ENCODE results near the gene ZCCHC24.

Gene ZCCHC24

DNA sequence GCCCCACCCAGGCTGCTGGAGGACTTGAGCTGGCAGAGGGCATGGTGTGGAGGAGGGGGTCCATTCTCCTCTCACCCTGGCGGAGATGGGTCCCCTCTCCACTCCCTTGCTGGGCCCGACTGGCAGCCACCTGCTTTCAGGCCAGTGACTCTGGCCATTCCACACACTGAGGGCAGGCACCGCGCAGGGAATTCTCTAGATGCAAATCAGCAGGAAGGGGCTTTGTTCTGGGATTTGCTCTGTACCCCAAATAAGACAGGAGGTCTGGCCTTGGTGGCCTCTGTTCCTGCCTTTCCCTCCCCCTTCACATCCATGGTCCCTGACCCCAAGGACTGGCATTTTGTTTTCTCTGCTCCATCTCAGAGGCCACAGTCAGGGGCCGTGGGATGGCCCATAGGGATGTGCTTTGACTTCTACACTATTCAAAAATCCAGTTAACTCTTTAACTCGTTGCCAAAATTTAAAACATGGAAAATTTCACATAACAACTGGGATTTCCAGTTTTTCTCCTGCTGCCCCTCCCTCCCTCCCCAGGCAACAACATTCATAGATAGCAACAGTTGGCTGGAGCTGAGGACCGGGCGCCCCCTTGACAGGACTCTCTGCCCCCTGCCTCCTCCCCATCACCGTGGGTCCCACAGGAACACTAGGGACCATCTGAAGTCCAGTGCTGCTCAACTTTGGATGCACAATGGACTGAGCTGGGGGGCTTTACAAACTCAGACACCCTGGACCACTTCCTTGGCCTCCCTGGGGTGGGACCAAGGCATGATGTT lies 64.3 kb downstream of the ZCCHC24 start:
- DNase-seq: no peak

DNA sequence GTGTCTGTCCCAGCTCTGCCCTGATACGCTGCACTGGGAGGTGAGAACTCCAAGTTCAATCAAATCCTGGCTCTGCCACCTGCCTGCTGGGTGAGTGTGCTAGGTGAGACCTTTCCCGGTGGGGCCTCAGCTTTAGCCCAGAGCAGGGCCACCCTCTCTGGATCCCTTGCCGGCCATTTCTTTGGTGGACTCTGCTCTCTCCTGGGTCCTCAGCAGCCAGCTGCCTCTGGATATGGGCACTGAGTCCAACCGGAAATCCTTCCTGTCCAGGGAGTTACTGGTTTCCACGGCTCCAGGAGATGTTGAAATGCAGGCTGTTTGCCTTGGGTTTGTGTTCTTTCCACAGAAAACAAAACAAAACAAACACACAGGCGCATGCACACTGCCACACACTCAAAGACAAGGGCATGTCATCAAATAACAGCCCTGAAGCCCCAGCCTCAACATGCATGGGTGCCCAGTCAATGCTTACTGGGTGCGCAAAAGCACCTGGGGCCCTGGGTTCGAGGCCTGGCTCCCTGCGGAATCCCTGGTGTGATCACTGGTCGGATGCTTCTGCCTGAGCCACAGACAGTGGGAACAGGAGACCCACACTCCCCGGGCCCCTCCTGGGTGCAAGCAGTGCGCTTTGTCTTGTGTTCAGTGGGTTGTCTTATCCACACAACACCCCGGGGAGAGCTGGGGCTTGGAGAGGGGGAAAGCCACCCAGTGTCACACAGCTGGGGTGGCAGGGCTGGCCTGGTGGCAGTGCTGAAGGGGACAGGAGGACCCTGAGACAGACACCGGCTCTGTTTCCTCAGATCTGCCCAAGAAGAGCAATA lies 65.1 kb downstream of the ZCCHC24 start:
- no peak for DNase-seq

DNA sequence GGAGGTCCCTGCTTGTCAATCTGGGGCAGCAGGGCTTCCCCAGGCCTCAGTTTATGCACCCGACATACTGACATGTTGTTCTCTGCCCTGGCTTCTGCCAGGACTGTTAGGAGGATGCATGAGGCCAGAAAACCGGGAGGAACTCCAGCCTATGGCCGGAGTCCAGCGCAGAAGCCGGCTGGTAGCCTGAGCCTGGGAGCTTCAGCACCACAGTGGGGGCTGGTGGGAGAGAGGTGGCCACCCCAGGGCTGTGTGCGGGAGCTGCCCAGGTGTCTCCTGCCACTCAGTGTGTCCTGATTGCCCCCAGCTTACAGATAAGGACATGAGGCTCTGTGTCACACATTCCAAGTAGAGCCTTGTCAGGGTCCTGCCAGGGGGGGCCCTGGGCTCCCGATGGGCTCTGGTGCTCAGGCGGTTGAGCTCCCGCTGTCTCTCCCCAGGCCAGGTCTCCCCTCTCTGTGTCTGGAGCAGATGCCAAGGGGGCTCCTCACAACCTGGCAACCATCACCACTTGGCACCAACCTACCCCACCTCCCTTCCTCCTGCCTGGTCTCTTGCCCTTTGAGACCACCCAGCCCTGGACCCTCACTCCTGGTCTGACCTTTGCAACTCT lies 65.8 kb downstream of the ZCCHC24 start:
- no peak for DNase-seq

DNA sequence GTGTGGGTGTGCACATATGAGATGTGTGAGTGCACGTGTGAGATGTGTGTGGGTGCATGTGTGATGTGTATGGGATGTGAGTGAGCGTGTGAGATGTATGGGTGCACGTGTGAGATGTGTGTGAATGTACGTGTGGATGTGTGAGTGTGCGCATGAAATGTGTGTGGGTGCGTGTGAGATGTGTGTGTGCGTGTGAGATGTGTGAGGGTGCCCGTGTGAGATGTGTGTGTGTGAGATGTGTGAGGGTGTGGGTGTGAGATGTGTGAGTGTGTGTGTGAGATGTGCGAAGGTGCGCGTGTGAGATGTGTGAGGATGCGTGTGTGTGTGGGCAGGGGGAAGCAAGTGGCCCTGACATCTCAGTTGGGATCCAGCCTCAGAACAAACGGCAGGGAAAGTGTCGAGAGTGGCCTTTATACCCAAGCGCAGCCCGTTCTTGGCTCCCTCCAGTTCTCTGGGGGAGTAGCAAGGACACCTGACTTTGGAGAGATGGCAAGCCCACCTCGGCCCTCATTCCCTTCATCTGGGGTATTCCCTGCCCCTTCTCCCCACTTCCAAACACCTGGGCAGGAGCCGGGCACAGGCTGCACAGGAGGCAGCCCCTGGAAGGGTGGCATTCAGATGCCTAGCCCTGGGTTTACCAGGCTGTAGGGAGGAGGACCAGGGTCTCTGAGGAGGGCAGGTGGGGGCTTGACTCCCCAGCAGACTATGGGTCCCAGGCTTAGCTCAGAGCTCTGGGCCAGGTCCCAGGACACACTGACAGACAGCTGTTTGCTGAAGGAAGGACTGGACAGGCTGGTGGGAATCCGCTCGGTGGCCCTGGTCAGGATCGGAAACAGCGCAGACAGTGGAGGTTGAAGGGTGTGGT lies 66.5 kb downstream of the ZCCHC24 start:
- DNase-seq: no peak

DNA sequence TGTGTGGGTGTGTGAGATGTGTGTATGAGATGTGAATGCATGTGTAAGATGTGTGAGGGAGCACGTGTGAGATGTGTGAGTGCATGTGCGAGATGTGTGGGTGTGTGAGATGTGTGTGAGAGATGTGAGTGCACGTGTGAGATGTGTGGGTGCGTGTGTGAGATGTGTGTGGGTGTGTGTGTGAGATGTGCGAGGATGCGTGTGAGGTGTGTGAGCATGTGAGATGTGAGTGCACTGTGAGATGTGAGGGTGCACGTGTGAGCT lies 67.1 kb downstream of the ZCCHC24 start:
- no peak for DNase-seq

DNA sequence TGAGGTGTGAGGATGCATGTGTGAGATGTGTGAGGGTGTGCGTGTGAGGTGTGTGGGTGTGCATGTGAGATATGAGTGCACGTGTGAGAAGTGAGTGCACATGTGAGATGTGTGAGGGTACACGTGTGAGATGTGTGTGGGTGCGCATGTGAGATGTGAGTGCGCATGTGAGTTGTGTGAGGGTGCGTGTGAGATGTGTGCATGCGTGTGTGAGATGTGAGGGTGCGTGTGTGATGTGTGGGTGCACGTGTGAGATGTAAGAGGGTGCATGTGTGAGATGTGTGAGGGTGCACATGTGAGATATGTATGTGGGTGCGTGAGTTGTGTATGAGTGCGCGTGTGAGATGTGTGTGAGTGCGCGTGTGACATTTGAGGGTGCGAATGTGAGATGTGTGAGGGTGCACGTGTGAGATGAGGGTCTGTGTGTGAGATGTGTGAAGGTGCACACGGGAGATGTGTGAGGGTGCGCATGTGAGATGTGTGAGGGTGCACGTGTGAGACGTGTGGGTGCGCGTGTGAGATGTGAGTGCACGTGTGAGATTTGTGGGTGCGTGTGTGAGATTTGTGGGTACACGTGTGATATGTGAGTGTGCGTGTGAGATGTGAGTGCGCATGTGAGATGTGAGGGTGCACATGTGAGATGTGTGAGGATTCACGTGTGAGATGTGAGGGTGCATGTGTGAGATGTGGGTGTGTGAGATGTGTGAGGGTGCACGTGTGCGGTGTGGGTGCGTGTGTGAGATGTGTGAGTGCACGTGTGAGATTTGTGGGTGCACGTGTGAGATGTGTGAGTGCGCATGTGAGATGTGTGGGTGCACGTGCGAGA lies 67.7 kb downstream of the ZCCHC24 start:
- no peak for DNase-seq

DNA sequence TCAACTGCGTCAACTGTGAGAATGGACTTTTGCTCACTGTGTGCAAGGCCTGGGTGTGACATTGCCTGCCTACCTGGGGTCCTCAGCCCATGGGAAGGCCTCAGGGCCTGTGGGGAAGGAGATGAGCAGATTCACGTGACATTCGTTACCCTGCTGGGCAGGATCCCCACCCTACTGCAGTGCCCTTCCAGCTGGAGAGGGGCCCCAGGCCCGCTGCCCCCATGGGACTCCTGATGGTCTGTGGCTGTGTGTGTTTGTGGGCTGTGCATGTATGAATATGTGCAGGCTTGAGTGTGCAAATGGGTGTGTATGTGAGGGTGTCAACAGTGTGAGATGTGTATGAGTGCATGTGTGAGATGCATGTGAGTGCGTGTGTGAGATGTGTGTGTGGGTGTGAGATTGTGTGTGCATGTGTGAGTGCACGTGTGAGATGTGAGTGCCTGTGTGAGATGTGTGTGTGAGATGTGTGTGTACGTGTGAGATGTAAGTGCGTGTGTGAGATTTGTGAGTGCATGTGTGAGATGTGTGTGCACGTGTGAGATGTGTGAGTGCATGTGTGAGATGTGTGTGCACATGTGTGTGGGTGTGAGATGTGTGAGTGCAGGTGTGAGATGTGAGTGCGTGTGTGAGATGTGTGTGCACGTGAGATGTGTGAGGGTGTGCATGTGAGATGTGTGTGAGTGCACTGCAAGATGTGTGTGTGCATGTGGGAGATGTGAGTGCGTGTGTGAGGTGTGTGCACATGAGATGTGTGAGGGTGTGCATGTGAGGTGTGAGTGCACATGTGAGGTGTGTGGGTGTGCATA lies 68.5 kb downstream of the ZCCHC24 start:
- no peak for DNase-seq

DNA sequence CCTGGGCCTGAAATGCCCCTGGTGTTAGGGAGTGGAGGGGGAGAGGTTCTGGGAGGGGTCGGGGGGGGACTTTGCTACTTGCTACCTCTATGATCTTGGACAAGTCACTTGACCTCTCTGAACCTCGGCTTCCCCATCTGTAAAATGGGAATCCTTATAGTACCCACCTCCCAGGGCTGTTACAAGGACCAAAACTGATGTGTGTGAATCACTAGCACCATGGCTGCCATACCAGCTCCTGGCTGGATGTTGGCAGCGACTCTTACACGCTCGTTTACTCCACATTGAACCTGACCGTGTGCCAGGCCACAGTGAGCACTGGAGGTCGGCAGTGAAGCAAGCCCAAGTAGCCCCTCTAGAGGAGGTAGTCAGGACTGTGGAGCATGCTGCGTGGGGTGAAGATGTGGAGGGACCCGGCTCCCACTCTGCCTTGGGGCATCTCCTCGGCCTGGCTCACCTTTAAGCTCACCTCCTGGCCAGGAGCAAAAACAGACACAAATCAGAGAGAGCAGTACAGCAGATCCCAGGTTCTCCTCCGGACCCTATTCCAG lies 69.3 kb downstream of the ZCCHC24 start:
- DNase-seq: no peak

DNA sequence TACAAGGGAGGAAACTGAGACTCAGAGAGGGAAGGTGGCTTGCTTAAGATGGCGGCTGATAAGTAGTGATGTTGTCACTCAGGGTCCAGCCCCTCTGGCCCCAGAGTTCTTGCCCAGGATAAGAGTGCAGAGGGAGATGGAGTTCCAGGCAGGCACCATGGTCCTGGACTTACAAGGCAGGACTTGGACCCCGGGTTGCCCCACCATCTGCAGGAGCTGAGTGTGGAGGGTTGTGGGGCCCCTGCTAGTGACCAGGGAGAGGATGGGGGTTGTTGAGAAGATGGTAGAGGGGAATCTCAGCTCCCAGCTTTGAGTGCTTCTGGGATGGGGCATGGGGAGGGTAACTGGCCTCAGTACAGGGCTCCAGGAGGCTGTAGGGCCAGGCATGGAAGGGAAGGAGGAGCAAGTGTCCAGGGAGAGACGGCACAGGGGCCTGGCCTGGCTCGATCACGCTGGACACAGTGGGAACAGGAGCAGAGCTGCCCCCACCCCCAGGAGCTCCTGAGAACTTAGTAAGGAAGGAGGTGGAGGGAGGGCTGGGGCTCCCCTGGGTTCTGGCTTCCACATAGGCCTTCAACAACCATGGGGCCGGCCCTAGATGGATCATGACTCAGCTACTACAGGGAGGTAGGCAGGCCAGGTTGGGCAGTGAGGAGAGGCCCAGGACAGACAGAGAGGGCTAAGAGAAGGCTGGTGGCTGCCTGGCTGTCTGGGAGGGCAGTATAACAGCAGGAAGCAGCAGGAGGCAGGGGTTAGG lies 69.9 kb downstream of the ZCCHC24 start:
- no peak for DNase-seq

DNA sequence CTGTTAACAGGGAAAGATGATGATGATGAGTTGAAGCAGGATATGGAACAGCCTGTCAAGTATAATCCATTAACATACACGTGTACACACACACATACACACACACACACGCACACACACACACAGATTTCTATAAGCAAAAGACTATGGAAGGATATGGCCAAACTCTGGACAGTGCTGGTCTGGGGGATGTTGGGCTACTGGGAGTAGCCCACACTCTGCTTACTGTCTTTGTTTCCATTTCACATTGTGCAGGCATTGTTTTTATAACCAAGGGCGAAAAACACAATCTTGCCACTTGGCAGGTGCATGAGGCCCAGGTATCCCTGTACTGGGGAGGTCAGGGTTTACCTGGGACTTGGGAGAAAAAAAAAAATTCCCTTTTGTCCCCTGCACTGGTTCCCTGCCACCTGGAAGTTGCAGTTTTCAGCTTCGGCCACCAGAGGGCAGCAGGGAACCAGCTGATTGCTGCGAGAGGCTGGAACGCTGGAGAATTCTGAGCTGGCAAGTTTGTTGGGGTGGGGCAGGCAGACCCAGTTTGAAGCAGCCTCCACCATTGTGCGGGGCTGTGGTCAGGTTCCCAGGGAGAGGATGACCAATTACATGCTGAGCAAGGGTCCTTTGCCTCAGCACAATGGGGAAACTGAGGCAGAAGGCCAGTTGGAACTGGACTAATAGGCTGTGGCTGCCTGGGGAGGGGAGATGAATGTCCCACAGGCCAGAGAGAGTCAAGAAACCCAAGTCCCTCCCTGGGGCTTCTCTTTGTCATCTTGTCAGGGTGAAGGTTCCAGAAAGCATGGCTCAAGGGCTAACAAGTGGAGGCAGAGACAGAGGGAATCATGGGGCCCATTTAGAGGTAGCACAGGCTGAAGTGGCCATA lies 70.9 kb downstream of the ZCCHC24 start:
- DNase-seq: peak; percentile 75

DNA sequence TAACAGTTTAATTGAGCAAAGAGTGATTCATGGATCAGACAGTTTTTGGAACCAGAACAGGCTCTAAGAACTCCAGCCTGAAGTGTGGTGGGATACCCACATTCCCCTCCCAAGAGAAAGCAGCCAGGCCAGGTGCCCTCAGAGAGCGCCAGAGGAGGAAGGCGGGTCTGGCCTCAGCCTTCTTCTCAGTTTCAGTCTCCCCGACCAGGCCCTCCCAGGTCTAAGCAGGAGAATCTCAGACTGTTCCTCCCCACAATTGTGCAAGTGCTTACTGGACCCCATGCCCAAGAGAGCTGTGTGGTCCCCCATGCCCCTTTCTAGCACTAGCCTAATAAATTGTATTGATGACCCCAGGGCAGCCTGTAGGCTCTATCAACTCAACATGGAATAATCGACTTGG lies 72.6 kb downstream of the ZCCHC24 start:
- DNase-seq: no peak

DNA sequence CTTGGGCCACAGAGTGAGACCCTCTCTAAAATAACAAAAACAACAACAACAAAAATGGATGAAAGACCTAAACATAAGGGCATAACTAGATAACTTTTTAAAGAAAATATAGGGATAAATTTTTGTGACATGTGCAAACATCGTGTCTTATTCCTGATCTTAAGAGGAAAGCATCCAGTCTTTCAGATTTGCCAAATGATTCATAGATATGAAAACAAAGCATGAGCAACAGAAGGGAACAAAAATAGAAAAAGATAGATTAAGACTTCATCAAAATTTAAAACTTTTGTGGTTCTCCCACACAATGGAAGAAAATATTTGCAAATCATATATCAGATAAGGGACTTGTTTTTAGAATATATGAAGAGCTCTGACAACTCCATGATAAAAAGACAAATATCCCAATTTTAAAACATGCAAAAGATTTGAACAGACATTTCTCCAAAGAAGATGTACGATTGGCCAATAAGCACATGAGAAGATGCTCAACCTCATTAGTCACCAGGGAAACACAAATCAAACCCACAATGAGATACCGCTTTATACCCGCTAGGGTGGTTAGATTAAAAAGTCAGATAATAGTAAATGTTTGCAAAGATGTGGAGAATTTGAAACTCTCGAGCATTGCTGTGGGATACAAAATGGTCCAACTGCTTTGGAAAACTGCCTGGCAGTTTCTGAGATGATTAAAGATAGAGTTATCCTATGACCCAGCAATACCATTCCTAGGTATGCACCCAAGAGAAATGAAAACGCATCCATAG lies 77.8 kb downstream of the ZCCHC24 start:
- no peak for DNase-seq

DNA sequence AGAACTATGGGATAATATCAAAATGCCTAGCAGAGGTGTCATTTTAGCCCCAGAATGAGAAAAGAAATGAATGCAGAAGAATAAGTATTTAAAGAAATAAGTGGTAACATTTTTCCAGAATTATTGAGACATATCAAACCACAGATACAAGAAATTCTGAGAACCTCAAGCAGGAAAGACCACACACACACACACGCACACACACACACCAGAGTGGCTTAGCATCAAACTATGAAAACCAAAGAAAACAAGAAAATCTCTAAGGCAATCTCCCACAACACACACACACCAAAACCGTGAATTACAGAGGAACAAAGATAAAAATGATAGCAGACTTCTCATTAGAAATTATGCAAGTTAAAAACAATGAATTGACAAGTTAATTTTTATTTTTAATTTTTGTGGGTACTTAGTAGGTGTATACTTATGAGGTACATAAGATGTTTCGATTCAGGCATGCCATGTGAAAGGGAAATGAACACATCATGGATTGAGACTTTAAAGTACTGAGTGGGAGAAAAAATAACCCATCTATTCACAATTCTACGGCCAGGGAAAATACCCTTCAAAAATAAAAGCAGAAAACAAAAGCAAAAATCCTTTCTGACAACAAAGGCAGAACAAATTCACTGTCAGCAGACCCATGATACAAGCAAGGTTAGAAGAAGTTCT lies 83.6 kb downstream of the ZCCHC24 start:
- no peak for DNase-seq

DNA sequence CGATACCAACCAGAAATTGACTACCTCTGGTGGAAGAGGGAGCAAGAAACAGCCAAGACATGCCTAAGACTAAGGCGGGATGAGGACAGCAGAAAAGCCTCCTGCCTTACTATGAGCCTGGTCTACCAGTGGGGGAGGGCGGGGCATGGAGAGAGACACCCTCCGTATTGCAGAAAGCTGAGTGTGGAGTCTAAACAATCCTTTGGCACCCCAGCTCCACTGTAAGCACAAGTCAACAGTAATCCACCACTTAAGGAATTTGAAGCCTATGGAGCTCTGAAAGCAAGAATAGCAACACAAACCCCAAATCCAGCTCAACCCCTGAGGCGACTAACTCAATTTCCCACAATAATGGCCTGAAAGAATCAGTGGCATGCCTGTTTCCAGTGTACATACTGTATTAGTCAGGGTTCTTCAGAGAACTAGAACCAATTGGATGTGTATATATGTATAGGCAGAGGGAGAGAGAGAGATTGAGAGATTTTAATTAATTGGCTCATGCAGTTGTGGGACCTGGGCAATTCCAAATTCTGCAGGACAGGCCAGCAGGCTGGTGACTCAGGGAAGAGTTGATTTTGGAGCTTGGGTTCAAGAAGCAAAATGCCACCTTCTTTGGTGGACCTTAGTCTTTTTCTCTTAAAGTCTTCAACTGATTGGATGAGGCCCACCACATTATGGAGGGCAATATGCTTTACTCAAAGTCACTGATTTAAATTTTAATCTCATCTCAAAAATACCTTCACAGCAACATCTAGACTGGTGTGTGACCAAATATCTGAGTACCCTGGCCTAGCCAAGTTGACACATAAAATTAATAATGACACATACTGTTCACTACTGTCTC lies 84.7 kb downstream of the ZCCHC24 start:
- no peak for DNase-seq

DNA sequence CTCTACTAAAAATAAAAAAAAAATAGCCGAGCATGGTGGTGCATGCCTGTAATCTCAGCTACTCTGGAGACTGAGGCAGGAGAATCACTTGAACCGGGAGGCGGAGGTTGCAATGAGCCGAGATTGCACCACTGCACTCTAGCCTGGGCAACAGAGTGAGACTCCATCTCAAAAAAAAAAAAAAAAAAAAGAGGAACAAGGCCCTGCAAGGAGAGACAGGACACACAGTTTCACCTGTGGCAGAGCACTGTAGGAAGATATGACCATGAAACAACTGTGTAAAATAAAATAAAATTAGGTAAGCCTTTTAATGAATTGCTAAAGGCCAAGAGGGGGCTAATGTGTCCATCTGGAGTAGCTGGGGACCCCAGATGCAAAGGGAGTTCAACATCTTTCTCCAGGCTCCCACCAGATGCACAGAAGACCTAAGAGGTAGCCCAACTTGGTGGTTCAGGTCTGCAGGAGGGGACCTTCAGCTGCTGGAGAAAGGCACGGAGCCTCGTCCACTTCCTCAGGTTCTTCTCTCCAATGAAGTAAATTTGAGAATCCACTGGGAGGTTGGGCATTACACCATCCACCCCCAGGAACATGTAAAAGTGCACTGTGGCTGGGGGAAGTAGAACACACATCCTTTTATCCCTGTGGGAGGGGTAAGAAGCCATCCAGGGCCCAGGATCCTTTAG lies 85.5 kb downstream of the ZCCHC24 start:
- DNase-seq: no peak

DNA sequence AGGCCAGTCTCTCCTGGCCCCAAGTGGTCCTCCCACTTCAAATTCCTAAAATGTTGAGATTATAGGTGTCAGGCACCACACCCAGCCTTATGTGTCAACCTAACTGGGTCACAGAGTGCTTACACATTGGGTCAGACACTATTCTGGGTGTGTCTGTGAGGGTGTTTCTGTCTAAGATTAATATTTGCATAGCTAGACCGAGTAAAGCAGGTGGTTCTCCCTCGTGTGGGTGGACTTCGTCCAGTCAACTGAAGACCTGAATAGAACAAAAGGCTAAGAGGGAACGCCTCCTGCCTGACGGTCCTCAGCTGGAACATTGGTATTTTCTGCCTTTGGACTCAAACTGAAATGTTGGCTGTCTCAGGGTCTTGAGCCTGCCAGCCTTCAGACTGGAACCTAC lies 86.6 kb downstream of the ZCCHC24 start:
- no peak for DNase-seq

Measured in stimulated activated CD4-positive, alpha-beta T cell treated with anti-CD3 and anti-CD28 coated beads, Interleukin-4, amount 100 ng/mL, for 1 hour (primary cell).